Measurements from ENCODE around the gene PACSIN1. TPM values are rescaled to one million over a fixed set of nuclear protein-coding genes. Genes with fewer than 3 reads are reported as not detected.

The PACSIN1 gene
- total and polyA plus RNA-seq, 7 donors = 0.11 to 0.17 (median 0.11) TPM; not detected in 4

- Histone ChIP-seq H3K27ac (peak overlapping the region; percentile 36), H3K4me1 (peaks cover 8% of the 10 kb centered on the region), H3K9me3 (no peaks in the 10 kb centered on the region), H3K36me3 (ENCODE audit: insufficient read depth in 1 of 2, low read depth in 1 of 2) (no peaks in the 10 kb centered on the region), H3K4me3 (peak overlapping the region; percentile 47), H3K27me3 (ENCODE audit: insufficient read depth in 3 of 3, low read length in 2 of 3) (no peaks in the 10 kb centered on the region)
- intact Hi-C loops (cut with DNase I) = loop anchor here (2.0 to 5.0 kb wide), 3 partner anchors 81 to 171 kb away; partner anchors contain the start of gene ILRUN (in 1 of the 2)
- 53 to 64% (median 57%) methylated on average over 21 to 23 of the region's 23 CpGs for WGBS, 3 donors
- peak in 1 of 2 donors; percentile 49 for DNase-seq
- TF ChIP-seq CTCF (IDR thresholded peaks at IDR 0.05) = no peak
- ATAC-seq = peak in 2 of 4 donors; percentile 10 to 16
Measured at GRCh38 chr6:34526241-34526972, 60.5 kb downstream of the PACSIN1 start.

GRCh38 chr6:34526992-34527728 lies 61.3 kb downstream of the PACSIN1 start:
- Histone ChIP-seq H3K27me3 (ENCODE audit: insufficient read depth in 3 of 3, low read length in 2 of 3) (no peaks in the 10 kb centered on the region), H3K4me1 (peaks cover 8% of the 10 kb centered on the region), H3K36me3 (ENCODE audit: insufficient read depth in 1 of 2, low read depth in 1 of 2) (no peaks in the 10 kb centered on the region), H3K27ac (peak overlapping the region; percentile 36), H3K9me3 (no peaks in the 10 kb centered on the region), H3K4me3 (peak overlapping the region; percentile 47)
- DNase-seq = peak; percentile 96 to 98
- intact Hi-C loops (cut with DNase I) = loop anchor here (2.0 to 5.0 kb wide), 3 partner anchors 80 to 170 kb away; partner anchors contain the start of gene ILRUN (in 1 of the 2)
- peak; percentile 92 to 95 (median 94) for ATAC-seq
- peak; percentile 70 for TF ChIP-seq CTCF (IDR thresholded peaks at IDR 0.05)
- WGBS, 3 donors = 3 to 4% (median 3%) methylated on average over 38 to 53 of the region's 53 CpGs

- 86 to 92% (median 86%) methylated on average over 12 of the region's 12 CpGs for WGBS, 3 donors
- H3K4me1 ChIP-seq = peaks cover 8% of the 10 kb centered on the region
Measured at GRCh38 chr6:34527751-34528670, 62.1 kb downstream of the PACSIN1 start.

More at GRCh38 chr6:34527751-34528670, 62.1 kb downstream of the PACSIN1 start:
- no peak for TF ChIP-seq CTCF (IDR thresholded peaks at IDR 0.05)
- no peak overlapping the region for H3K27ac ChIP-seq
- DNase-seq (peak in 1 of 2 donors; percentile 32), ATAC-seq (no peak)
- H3K36me3 ChIP-seq (ENCODE audit: insufficient read depth in 1 of 2, low read depth in 1 of 2) = no peaks in the 10 kb centered on the region
- H3K27me3 ChIP-seq (ENCODE audit: insufficient read depth in 3 of 3, low read length in 2 of 3) = no peaks in the 10 kb centered on the region
- intact Hi-C loops (cut with DNase I) = loop anchor here (2.0 to 5.0 kb wide), 3 partner anchors 79 to 169 kb away; partner anchors contain the start of gene ILRUN (in 1 of the 2)
- H3K4me3 ChIP-seq = peak overlapping the region; percentile 46
- no peaks in the 10 kb centered on the region for H3K9me3 ChIP-seq

Measured in psoas muscle (tissue), 8 donors.